Measurements from ENCODE around the gene ATP1A3. TPM values are rescaled to one million over a fixed set of nuclear protein-coding genes. Genes with fewer than 3 reads are reported as not detected.

Gene ATP1A3
- total and polyA plus RNA-seq, 3 experiments from 2014 or later = 1.9 to 8.2 (median 4.1) TPM

Other genes with a start within 250 kb of the ATP1A3 start
- not detected for gene CEACAM6, start 238.7 kb downstream of the ATP1A3 start, total RNA-seq
- gene CEACAM6, start 238.7 kb downstream of the ATP1A3 start, polyA plus RNA-seq = not detected
- gene CEACAM3, start 197.6 kb downstream of the ATP1A3 start, total RNA-seq = not detected
- gene CEACAM3, start 197.6 kb downstream of the ATP1A3 start, polyA plus RNA-seq = not detected
- not detected for gene LYPD4, start 149.5 kb downstream of the ATP1A3 start, total RNA-seq
- gene LYPD4, start 149.5 kb downstream of the ATP1A3 start, polyA plus RNA-seq = not detected
- not detected for gene DMRTC2, start 149.2 kb downstream of the ATP1A3 start, total RNA-seq
- not detected for gene DMRTC2, start 149.2 kb downstream of the ATP1A3 start, polyA plus RNA-seq
- gene RPS19, start 134.0 kb downstream of the ATP1A3 start, total RNA-seq = 1,000 to 10,000 TPM; 3,036 to 3,142 TPM
- gene RPS19, start 134.0 kb downstream of the ATP1A3 start, polyA plus RNA-seq = 6,195 TPM
- gene CD79A, start 117.0 kb downstream of the ATP1A3 start, total RNA-seq = 1 to 10 TPM; 1.3 to 2.2 TPM
- 9.4 TPM for gene CD79A, start 117.0 kb downstream of the ATP1A3 start, polyA plus RNA-seq
- gene ARHGEF1, start 111.0 kb downstream of the ATP1A3 start, total RNA-seq = 100 to 1,000 TPM; 295 to 312 TPM
- 350 TPM for gene ARHGEF1, start 111.0 kb downstream of the ATP1A3 start, polyA plus RNA-seq
- 1 to 10 TPM; 1.3 to 1.4 TPM for gene ERFL, start 65.8 kb downstream of the ATP1A3 start, total RNA-seq
- not detected for gene ERFL, start 65.8 kb downstream of the ATP1A3 start, polyA plus RNA-seq
- 10 to 100 TPM; 74.7 to 83.3 TPM for gene RABAC1, start 34.9 kb downstream of the ATP1A3 start, total RNA-seq
- 220 TPM for gene RABAC1, start 34.9 kb downstream of the ATP1A3 start, polyA plus RNA-seq
- under 1 TPM; 0.31 to 0.39 TPM for gene GRIK5, start 76.0 kb upstream of the ATP1A3 start, total RNA-seq
- gene GRIK5, start 76.0 kb upstream of the ATP1A3 start, polyA plus RNA-seq = not detected
- gene ZNF574, start 81.9 kb upstream of the ATP1A3 start, total RNA-seq = 10 to 100 TPM; 18.8 to 21.9 TPM
- 24.9 TPM for gene ZNF574, start 81.9 kb upstream of the ATP1A3 start, polyA plus RNA-seq
- gene POU2F2, start 138.2 kb upstream of the ATP1A3 start, total RNA-seq = 10 to 100 TPM; 46.7 to 47.9 TPM
- 8.5 TPM for gene POU2F2, start 138.2 kb upstream of the ATP1A3 start, polyA plus RNA-seq
- gene DEDD2, start 223.4 kb upstream of the ATP1A3 start, total RNA-seq = 10 to 100 TPM; 30.0 to 32.7 TPM
- 163 TPM for gene DEDD2, start 223.4 kb upstream of the ATP1A3 start, polyA plus RNA-seq
- 10 to 100 TPM; 18.4 to 20.5 TPM for gene ZNF526, start 226.1 kb upstream of the ATP1A3 start, total RNA-seq
- gene ZNF526, start 226.1 kb upstream of the ATP1A3 start, polyA plus RNA-seq = 9.0 TPM
- 10 to 100 TPM; 52.9 to 53.5 TPM for gene GSK3A, start 248.4 kb upstream of the ATP1A3 start, total RNA-seq
- gene GSK3A, start 248.4 kb upstream of the ATP1A3 start, polyA plus RNA-seq = 23.8 TPM

Measured in CD8-positive, alpha-beta memory T cell (primary cell).